Dermis blood vessel endothelial cell (primary cell): Measurements from ENCODE around the gene BCOR. TPM values are rescaled to one million over a fixed set of nuclear protein-coding genes. Genes with fewer than 3 reads are reported as not detected.

Experiments used
- DNase-seq: peaks from one replicate; pipeline ENCODE4 v3.0.0; 2010
- total RNA-seq: library from RNA; depleted of rRNA; stranded (reverse); fragments of >200 nt; gene quantifications from 2 replicates; pipeline ENCODE4 v1.2.3, GENCODE V29; 2014

BCOR gene
- total RNA-seq = 8.8 and 31.6 TPM in 2 replicates

DNA sequence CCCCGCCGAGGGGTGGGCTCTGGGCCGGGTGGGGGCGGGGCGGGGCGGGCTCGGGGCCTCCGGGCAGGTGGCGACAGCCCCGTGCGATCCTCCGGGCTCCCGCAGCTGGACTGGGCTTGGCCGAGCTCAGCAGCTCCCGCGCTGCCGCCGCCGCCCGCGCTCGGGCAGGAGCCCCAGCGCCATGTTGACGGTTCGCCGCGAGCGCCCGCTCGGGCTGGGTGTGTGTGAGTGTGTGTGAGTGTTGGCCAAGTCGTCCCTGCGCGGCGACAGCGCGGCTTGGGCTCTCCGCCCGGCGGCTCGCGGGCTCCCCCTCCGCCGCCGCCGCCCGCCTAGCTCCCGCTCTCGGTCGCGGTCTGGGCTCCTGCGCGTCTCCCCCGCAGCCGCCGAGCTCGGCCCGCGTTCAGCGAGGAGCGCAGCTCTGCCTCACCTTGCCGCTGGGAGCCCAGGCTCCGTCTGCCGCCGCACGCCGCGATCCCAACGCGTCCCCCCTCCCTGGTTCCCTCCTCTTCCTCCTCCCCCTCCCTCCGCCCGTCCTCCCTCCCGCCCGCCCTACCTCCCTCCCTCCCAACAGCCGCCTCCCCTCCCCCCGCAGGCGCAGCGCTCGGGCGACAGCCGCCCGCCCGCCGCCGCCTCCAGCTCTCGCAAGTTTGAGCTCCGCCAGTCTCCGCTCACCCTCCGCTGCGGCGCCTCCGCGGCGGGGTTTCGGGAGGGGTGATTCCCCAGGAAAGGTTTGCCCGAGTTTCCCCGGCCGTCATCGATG is at the start of gene BCOR:
TSS of gene BCOR (minus strand) at position 455 of the 760 bp plus-strand sequence. CDS start 20,029 bp downstream, outside the sequence.
- DNase-seq = peak; percentile 53

DNA sequence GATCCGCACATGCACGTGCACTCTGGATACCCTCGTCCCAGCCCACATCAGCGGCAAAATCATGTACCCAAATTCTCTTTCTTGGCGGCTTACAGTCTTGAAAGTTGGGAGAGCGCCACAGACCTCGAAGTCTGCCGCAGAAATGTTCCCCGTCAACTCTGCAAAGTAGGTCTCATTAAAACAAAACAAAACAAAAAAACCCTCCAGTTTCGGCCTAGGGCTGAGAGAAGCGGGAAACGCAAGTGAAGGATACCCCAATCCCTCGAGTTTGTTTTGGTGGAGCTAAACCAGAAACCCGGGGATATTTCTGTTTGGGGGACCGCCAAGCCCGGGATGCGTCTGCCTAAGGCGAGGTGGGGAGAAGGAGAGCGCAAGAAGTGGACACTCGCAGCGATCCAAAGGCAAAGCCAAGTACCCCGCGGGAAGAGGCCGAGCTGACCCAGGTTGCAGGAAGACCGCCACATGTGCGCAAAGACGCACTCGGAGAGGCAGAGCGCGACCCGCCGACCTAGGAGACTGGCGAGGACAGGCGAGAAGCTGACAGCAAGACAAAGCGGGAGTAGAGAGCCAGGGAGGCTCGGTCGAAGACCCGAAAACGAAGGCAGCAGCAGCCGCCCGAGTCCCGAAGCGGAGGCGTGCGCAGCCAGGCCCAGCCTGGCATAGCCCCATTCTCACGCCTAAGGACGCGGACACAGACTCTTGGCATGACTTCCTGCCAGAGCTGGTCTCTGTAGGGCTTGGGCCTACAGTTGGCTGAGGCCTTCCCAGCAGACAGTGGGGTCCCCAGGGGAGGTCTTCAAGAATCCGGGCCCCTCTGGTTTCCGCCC is 49.6 kb upstream of the BCOR start:
- no peak for DNase-seq

DNA sequence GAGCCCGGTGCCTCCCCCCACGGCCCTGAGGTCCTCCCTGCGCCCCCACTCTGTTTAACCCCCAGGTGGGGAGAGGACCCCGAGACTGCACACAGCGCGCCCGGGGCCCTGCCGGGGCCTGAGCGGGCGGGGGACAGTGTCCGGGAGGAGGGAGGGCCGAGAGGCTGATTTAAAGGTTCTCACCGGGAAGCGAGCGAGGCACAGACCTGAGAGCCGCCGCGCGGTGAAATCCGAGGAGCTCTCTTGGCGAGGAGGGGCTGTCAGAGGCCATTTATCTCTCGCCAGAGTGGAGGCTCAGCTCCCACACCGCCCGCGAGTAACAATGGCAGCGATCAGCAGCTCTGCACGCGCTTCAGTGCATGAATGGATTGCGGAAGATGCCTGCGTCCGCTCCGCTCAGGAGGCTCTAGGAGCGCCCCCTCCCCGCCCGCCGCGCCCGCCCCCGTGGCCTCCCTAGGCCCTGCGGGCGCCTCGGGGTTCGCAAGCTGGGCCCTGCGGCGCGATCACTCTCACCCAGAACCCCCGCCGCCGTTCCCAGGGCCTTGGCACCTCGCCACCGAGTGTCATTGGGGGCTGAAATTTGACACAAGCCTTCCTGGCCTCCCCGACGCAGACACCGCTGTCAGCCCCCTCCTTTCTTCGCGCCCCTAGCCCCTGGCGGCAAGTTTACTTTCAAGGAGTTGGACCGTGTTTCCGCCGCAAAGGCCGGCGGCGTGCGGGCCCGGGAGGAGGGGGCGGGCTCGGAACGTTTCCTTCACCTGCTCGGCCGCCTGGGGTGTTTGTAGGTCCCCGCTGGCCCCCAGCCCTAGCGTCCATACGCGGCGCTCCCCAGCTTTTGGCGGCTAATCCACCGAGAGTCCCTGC is 48.7 kb upstream of the BCOR start:
- peak; percentile 52 for DNase-seq

DNA sequence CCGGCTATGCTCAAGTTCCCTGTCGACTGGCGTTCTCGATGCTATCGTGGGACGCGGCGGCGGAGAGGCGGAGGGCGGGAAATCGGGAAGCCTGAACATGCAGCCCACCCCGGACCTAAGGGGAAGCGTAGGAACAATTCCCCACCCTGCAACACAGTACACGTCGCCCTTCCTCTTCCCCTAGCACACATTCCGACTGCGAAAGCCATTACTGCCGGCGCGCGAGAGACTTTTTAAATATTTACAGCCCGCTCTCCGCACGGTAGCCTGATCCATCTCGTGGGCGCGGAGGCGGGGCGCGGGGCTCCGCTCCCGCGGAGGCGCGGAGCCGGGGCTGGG is 48.1 kb upstream of the BCOR start:
- no peak for DNase-seq

DNA sequence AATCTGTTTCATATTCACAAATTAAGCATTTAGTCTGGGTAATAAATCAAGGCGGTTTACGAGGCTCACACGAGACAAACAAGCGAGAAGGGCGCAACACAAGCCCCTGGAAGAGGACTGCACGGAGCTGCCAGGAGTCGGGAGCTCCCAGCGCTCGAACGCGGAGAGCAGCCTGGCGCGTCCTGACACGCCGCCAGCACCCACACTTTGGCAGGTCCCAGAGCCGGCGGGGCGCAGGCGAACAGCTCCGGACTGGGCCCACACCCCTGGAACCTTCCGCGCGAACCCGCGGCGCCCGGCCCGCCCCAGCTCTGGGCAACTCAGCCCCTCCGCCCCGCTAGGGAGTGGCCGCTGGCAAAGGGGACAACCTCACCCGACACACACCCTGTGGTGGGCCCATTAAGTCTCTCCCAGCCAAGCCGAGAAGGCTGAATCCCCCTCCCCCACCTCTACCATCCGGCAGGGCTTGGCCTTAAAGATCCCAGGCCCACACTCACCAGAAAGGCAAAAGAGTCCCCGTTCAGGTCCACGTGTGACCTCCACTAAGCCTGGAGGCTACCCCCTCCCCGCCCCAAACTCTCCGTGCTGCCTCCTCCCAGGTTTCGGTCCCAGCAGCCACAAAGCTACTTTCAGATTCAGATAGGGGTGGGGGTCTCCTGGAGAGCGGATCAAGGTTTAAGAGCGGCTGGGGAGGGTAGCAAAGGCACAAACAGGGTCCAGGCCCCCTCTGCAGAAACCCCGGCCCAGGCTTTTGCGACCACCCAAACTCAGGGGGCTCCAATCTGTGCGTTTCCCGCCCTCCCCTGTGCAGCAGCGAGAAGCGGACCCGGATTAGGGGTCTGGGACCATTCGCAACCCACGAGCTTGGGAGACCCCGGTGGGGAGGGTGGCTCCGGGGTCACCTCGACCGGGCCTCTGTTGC is 47.5 kb upstream of the BCOR start:
- peak; percentile 34 for DNase-seq

DNA sequence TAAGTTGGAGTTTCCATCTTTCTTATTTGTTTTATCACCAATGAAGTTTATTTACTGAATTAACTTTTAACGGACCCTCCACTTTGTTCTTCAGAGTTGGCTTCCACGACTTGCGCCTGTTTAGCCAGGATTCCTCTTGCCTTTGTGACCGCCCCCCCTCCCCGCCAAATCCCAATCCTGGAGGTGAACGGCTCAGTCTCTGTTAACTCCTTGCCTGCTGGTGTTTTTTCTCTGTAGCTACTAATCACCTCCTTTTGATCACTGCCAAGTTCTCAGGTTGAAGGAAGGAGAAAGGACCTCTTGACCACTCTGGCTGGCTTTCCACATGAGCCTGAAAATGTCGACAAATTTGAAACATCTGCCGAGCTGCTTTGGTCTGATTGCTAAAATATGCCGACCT is 46.8 kb upstream of the BCOR start:
- DNase-seq = no peak

DNA sequence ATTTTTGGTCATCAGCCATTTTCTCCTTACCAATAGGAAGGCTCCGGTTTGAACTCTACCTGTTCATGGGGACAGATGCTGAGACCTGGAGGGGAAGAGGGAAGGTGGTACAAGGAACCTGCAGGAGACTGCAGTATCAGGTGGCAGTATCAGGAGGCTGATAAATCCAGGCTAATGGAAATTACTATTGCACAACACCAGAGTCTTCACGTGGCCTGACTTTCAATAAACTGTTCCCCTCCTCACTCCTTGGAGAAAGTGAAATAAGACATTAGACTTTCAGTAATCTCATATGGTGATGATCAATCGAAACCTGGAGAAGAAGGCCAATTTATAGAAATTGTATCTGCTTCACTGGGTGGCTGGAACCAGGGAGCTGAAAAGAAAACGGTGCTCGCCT is 46.2 kb upstream of the BCOR start:
- no peak for DNase-seq

DNA sequence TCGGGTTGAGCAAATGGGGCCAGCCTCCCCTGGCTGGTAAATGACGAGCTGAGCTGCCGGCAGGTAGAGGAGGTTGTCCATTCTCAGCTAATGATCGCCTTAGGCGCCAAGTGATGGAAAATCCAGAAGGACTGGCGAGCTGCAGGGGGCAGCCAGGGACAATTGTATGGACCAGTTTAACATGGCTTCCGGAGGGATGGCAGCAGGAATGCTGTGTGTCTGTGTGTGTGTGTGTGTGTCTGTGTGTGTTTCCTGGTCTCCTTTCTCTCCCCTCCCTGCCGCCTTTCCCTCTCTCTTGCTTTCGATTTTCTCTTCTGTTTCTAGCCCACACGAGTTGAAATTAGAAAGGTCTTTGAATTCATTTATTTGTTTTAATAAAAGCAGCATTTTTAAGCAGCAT is 45.2 kb upstream of the BCOR start:
- DNase-seq = peak; percentile 17

DNA sequence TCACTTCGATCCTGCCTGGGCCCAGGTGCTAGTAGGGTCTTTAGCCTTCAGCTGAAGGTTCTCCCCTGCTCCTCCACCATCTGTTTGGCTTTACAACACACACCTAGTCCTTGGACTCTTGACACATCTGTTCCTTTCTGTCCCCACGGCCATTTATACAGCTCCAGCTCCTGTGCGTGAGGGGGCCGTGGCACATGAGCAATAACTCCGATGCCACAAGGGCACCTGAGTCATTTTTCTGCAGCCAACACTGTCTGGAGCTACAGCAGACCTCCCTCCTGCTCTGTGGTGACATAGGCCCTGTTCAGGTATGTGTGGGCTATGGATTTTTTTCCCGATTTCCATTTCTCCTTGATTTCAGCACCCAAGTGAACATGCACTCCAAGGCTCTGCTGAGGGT is 44.7 kb upstream of the BCOR start:
- DNase-seq = no peak

DNA sequence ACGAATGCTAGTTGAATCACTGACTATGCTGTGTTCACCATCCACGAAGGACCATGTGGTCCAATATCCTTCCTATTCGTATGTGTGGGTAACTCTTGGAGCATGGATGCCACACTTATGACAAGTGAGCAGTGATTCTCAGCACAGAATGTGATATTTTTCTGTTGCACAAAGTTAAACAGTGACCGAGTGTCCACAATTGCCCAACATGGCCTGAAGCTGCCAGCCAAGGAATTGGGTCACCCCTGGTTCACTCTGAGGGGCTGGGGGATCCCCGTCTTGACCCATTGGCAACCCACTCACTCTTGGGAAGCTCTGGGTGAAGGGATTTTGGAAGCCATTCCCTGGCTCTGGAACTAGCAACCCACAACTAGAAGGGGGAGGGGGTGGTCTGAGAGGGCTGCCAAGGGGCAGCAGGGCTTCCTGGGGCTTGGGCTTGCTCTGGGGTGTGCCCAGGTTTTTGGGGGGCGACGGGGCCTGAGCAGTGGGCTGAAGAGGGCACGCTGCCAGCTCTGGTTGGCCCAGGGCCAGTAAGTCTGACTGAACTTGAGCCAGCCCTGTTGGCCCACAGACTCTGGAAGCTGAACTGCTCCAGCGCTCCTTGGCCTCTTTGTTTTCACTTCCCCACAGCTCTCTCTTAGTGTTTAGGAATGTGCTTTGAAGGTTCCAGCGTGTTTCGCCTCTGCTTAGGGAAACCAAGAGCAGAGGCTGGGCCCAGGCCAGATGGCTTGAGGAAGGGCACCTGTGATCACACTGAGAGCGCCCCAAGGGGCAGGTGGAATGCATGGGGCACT is 43.1 kb upstream of the BCOR start:
- DNase-seq = peak; percentile 67

DNA sequence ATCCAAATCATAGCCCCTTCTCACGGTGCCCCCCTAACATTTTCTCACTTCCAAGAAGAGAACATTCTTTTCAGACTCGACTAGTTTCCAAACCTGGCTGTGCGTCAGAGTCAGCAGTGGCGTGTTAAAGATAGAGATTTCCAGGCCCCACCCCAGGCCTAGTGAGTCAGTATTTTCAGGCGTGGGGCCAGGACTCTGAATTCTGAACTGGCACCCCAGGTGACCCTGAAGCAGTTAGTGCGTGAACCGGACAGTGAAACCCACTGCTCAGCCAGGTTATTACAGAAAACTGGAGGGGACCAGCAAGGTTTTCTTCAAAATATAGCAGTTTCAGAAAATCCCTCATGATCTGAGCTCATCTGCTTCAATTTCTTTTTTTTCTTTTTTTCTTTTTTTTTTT is 35.0 kb upstream of the BCOR start:
- DNase-seq = peak; percentile 68

DNA sequence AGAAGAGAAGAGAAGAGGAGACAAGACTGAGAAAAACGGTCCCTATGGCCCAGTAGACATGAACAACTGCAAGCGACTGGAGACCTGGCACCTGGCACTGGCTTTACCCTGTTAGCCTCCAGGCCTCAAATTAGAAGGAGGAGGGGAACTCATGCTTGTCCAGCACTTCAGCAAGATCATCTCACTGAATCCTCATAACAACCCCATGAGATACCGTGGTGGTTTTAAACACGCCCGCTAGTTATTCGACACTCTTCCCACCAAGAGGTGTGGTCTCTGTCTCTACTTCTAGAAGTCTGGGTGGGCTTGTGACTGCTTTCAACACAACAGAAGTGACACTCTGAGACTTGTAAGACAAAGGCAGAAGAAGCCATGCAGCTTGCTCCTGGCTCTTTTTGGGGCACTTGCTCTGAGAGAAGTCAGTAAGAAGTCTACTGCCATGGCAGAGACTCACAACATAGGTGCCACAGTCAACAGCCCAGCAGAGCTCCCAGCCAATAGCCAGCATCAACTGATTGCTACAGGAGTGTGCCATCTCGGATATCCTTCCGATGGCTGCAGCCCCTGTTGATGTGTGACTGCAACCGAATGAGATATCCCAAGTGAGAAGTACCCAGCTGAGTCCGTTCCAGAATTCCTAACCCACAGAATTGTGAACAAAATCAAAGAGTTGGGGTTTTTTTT is 34.0 kb upstream of the BCOR start:
- no peak for DNase-seq

DNA sequence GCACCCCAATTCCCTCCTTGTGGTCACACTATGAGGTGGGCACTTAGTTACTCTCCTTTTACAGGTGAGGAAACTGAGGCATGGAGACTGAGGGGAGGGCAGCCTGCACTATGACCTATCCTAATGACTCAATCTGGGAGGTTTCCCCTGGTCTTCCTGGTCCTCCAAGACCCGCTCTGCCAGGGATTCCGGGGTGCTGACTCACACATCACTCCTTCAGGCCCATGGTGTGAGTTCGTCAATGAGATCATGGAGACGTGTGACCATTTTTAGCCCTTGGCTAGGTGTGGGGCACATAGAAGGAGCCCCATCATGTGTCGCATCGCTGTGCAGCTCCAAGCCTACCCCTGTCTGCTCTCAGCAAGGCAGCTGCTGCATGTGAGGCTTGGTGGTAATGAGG is 32.4 kb upstream of the BCOR start:
- DNase-seq = peak; percentile 19

DNA sequence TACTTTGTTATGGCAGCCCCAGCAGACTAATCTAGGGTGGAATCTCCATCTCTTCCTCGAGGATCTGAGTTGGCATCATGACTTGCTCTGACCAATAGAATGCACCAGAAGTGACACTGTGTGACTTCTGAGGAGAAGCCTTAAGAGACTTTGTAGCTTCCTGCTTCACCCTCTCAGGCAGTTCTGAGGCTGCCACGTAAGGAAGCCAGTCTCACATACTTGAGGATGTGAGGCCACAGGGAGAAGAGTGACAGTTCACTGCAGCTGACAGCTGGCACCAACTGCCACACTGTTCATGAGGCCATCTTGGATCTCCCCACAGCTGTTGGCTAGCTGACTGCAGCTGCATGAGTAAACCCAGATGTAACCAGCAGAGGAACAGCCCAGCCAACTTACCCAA is 29.3 kb upstream of the BCOR start:
- no peak for DNase-seq

DNA sequence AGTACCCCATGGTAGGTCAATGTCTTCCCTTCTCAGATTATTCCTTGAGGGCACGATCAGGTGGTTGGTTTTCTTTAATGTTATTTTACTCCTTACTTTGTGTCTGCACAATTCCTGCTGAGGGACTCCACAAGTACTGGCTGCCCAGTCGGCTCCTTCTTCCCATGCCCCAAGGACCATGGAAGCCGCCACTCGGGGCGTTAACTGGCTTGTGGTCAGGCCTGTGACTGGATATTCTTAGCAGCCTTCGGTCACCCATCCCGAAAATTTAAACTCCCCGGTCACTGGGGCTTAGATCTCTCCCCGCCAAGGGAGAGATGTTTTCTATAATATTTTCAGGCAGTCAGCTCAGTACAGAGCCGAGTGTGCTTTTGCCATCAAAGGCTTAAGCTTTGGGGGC is 24.7 kb upstream of the BCOR start:
- no peak for DNase-seq

DNA sequence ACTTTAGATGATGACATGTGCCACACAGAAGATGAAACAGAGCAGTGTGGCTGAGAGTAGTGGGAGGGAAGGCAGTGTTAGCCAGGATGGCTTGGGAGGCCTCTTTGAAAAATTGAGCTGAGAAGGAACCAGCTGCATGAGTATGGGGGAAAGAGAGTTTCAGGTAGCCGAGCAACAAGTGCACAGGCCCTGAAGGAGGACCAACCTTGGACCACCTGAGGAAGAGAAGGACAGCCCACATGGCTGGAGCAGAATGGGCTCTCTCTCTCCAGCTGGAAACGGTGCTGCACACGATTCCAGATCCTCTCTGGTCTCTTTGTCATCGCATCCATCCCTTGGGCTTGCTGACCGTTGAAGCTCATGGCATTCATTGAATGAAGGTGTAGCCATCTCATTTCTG is 23.9 kb upstream of the BCOR start:
- no peak for DNase-seq

DNA sequence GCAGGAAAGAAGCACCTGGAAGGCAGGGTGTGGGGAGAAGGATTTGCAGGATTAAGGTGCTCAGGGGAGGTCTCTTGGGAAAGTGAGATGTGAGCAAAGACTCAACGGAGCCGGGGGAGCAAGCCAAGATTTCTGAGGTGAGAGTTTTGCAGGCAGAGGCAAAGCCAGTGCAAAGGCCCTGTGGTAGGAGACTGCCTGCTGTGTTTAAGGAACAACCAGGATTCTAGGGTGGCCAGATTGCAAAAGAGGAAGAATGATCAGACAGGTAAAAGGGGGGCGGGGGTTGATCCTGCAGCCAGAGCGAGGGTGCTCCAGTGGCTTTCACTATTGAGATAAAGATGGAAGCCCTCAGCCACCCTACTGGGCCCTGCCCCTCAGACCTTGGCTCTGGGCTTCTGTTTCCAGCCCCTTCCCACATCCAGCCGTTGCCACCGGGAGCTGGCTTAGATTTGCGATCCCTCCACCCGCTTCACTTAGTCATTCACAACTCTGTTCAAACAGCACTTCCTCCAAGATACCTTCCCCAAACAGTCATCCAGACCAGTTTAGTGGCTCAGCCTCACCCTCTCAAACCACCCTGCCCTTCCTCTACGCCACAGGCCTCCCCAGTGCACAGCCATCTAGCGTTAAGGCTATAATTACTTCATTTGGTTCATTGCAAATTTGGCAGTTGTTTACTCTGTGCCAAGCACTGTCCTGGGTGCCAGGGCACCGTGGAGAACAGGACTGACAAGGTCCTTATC is 23.3 kb upstream of the BCOR start:
- DNase-seq = no peak

DNA sequence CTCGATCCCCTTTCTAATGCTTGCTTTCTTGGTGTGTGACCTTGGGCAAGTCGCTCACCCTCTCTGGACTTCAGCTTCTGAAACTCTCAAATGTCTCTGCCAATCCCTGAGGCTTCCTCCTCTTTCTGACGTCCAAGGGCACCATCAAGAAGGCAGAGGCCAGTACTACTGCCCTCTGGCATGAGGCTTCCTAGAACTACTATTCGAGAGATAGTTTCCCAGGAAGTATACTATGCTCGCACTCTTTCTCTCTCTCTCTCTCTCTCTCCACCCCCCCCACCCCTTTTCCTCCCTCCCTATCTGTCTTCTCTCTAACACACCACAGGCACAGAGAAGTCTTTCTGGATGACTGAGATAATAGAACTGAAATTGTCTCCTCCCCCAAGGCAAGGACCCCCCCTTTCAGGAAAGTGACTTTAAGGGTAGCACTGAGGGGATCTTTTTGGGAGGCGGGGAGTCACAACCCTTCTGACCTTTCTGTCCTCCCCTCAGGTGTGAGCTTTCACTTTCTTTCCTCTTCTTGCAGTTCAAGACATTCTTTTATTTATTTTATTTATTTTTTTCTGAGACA is 20.0 kb upstream of the BCOR start:
- no peak for DNase-seq

DNA sequence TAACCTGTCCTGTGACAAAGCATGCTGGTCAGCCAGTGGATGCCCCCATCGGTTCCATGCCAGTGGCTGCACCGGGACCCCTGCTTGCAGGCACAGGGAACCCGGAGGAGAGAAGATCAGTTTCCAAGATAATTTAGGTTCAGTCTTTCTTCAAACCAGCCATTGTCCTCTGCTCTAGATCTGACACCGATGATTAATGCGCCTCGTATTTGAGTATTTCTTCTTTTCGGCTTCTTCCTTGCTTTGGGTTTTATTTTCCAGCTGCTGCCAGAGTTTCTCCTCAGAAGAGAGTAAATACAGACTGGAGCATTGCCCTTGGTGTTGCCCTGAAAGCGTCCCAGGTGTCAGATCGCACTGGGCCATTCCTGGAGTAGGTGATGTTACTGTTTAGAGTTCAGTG is 19.2 kb upstream of the BCOR start:
- no peak for DNase-seq

DNA sequence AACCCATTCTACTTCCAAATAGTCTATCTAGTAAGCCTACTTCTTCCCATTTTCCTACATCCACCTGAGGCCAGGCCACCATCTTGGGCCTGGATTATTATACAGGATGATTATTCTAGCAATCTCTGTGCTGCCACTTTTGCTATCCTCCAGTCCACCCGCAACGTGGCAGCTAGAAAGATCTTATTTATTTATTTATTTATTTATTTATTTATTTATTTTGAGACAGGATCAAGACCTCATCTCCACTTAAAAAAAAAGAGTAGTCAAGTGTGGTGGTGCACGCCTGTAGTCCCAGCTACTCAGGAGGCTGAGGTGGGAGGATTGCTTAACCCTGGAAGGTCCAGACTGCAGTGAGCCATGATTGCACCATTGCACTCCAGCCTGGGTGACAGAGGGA is 15.2 kb upstream of the BCOR start:
- no peak for DNase-seq
